GM21737 (cell line): ENCODE data around the gene ODF2L.

Experiments
- ATAC-seq: cut with Tn5 transposase; IDR thresholded peaks from one replicate; pipeline ENCODE4 v1.9.1; 2021; ENCODE audit warnings: mild to moderate bottlenecking, moderate library complexity; ENCODE audit not compliant: unreplicated experiment

The ODF2L gene

DNA sequence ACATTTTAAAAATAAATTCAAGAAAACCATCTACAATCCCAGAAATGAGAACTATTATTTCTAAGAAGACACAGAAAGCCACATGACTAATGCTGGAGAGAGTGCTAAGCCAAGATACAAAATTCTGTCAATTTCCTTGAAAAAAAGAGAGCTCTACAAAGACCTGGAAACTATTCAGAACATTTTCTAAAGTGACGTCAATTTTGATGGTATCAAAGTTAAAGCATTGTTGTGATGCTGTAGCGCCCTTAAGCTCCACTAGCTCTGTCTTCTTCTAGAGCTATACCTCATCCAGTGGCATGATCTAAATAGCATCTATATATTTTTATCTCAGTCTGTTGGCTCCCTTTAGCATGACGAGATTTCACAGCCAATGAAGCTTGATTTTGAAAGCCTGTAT is 73.9 kb downstream of the ODF2L start:
- no peak for ATAC-seq

DNA sequence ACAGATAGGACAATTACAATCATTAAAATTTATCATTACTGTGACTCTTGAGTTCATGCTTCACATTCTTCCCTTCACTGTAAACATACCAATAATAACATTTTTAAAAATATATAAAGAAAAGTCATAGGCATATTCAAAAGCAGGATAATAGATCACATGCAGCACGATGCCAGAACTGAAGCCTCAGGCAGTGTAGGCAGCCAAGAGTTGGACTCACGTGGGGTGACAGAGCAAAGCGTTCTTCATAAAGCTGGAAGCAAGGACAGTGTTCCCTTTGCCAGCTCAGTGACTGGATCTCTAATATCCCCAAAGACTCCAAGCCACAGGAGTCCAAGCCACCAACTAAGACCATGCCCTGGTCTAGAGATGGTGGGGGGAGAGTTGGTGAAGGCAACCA is 77.7 kb downstream of the ODF2L start:
- ATAC-seq: no peak

- no peak for ATAC-seq
Measured at GRCh38 chr1:86317926-86318325, 78.2 kb downstream of the ODF2L start.

DNA sequence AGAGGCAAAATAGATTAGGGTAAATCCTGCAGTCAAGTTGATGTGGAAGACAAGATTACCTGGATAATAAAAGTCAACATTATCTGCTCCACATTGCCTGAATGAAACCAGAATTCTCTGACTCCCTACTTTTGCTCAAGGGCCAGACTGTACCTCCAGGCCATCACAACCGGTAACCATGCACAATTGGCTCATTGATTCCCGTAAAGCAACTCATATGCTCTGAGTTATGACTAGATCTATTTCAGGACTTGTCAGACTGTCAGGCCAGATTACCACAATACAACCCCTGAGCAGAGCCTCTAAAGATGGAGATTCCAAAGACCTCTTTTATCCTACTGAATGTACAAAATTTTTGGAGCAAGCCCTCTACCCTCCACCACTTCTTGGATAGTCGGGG is 90.4 kb downstream of the ODF2L start:
- ATAC-seq: no peak

- no peak for ATAC-seq
Measured at GRCh38 chr1:86303041-86303690, 93.0 kb downstream of the ODF2L start.
